HG02885 (cell line): ENCODE data around the gene DBNDD1.

Experiments used
- ATAC-seq: cut with Tn5 transposase; IDR thresholded peaks from one replicate; pipeline ENCODE4 v1.9.1; 2021; ENCODE audit warnings: mild to moderate bottlenecking; ENCODE audit not compliant: unreplicated experiment, poor library complexity

DBNDD1 gene

DNA sequence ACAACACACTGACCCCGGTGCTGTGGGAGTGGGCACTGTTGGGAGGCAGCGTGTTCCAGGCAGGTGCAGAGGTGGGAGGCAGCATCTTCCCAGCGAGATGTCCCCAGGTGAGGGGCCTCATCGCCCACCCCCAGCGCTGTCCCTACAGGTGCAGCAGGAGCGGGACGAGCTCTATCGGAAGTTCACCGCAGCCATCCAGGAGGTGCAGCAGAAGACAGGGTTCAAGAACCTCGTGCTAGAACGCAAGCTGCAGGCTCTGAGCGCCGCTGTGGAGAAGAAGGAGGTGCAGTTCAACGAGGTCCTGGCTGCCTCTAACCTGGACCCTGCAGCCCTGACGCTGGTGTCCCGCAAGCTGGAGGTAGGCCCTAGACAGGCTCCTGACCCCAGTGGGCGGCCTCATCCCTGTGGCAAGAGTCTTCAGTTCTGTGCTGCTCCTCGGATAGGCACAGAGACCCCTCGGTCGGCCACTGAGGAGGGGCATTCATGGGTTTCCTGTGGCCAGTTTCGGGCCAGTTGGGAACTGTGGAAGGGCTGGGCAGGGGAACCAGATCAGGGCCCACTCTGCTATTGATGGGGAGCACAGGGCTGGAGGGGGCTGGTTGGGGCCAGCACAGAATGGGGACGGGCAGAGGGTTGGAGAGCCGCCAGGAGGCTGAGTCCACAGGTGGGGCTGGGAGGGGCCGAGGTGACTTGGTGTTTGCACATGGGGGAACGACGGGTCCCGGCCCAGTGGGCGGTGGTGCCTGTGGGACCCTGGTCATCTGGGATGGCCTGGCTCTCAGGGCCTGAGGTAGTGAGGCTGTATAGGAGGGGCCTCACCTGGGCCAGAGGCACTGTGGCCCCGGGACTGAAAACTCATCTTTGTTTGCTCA is 21.1 kb upstream of the DBNDD1 start:
- ATAC-seq, result no peak

GRCh38 chr16:90037276-90037675 is 18.0 kb upstream of the DBNDD1 start:
- ATAC-seq, result no peak

GRCh38 chr16:90035902-90036301 is 16.6 kb upstream of the DBNDD1 start:
- no peak for ATAC-seq

DNA sequence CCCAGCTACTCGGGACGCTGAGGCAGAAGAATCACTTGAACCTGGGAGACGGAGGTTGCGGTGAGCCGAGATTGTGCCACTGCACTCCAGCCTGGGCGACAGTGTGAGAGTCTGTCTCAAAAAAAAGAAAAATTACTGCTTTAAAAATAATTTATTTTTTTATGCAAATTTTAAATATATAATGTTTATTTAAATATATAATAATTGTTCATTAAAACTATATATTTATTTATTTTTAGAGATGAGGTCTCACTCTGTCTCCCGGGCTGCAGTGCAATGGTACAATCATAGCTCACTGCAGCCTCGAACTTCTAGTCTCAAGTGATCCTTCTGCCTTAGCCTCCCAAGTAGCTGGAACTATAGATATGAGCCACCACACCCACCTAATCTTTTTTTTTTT is 15.2 kb upstream of the DBNDD1 start:
- ATAC-seq, result no peak

GRCh38 chr16:90033387-90033786 is 14.1 kb upstream of the DBNDD1 start:
- ATAC-seq, result no peak

DNA sequence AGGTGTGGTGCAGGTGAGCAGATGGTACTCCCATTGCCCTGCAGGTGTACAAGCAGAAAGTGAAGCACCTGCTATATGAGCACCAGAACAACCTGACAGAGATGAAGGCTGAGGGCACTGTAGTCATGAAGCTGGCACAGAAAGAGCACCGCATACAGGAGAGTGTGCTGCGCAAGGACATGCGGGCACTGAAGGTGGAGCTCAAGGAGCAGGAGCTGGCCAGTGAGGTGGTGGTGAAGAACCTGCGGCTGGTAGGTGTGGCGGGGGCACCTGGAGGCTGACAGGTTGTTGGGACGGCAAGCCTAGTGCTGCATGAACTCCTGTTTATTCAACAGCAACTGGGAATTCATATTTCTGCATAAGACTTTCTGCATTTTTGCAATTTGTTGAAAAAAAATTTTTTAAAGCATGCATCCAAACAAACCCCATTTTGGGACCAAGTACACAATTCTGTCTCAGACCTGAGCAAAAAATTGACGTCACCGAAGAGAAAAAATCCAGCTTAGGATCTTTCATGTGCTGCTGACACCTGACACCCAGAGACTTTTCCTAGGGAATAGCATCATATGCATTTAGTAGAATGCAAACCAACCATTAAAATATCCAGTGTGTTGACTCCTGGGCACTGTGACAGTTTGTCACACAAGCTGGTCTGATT is 13.5 kb upstream of the DBNDD1 start:
- ATAC-seq, result no peak

DNA sequence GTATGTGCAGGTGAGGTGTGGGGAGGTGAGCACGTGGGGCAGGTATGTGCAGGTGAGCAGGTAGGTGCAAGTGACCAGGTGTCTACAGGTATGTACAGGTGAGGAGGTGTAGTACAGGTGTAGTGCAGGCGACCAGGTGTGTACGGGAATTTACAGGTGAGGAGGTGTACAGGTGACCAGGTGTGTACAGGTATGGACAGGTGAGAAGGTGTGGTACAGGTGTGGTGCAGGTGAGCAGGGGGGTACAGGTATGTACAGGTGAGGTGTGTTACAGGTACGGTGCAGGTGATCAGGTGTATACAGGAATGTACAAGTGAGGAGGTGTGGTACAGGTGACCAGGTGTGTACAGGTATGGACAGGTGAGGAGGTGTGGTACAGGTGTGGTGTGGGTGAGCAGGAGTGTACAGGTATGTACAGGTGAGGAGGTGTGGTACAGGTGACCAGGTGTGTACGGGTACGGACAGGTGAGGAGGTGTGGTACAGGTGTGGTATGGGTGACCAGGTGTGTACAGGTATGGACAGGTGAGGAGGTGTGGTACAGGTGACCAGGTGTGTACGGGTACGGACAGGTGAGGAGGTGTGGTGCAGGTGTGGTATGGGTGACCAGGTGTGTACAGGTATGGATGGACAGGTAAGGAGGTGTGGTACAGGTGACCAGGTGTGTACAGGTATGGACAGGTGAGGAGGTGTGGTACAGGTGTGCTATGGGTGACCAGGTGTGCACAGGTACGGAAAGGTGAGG is 12.8 kb upstream of the DBNDD1 start:
- no peak for ATAC-seq

DNA sequence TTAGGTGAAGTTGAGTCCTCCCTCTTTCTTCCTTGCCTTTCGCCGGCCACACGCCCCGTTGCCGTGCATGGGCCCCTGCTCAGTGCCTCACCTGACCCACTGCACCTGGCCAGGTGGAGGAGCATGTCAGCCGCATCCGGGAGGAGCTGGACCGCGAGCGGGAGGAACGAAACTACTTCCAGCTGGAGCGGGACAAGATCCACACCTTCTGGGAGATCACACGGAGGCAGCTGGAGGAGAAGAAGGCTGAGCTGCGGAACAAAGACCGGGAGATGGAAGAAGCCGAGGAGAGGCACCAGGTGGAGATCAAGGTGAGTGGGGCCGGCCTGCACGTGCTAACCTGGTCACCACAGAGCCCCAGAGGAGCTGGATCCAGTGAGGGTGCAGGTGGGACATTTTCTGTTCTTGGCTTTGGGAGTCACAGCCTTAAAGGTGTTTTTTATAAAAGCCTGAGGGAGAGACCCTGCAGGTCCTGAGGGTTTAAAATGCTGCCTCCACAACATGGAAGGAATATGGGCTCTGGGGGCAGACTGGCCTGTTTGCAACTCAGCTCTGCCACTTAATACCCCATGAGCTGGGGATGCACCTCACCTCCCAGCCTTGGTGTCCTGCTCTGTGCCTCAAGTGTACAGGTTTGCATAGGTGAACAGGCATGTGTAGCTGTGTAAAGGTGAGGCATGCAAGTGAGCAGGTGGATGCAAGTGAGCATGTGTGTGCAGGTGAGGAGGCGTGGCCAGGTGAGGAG is 12.1 kb upstream of the DBNDD1 start:
- ATAC-seq, result no peak

- no peak for ATAC-seq
Measured at GRCh38 chr16:90028985-90029384, 9.7 kb upstream of the DBNDD1 start.

GRCh38 chr16:90027611-90028010 is 8.4 kb upstream of the DBNDD1 start:
- no peak for ATAC-seq

DNA sequence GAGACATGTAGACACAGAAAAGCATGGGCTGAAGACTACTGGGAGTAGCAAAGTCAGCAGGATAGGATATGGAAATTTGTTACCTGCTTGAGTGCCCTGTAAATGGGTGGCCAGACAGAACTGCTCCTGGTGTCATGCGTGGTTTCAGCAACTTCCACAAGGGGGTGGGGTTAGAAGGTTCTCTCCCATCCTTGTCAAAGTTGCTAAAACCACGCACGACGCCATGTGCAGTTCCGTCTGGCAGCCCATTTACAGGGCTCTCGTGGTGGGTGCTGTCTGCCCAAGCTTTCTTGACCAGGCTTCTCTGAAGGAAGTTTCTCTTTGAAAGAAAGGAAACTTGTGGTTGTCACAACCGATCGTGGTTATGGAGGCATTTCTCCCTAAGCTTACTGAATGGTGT is 6.9 kb upstream of the DBNDD1 start:
- ATAC-seq, result no peak

DNA sequence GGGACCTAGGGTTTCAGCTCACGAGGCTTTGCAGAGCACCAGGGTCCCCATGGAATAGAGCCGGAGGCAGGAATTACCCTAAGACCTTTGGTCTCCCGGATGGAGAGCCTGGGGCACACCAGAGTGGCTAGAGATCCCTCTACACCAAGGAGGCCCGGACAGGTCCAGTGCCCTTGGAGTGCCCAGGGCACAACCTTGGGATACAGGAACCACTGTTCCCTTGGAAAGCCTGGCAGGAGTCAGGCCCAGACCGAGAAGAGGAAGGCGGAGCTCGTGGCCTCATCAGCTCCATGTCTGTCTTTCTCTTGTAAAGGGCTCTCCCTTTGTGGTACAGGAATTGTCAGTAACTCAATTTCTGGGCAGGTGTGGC is 3.8 kb upstream of the DBNDD1 start:
- ATAC-seq, result no peak

GRCh38 chr16:90022209-90023077 is 3.2 kb upstream of the DBNDD1 start:
- ATAC-seq, result no peak

GRCh38 chr16:90020838-90021382 is 1.7 kb upstream of the DBNDD1 start:
- no peak for ATAC-seq

DNA sequence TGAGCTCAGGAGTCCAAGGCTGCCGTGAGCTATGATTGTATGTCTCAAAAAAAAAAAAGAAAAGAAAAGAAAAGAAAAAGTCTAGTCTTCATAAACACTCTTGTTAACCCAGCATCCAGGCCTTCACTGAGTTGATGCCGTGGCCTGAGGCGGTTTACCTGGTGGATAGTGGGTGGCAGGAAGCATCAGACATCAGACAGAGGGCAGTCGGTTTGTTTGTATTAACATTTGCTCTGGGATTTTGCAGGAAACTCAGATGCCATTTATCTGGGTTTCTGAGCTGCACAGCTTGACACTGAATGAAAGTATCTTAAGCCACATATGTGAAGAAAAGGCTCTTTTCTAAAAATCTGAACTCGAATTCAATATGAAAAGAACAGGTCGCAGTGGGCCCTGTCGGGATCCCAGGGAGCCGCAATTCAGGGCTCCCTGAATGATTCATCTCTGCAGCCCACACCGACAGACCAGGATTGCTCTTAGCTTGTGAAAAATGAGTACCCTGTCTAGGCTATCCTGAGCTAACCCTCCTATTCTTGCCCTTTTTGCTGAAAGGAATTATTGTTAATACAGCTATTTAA is 1.1 kb upstream of the DBNDD1 start:
- no peak for ATAC-seq

- no peak for ATAC-seq
Measured at GRCh38 chr16:90019543-90020259, 445 bp upstream of the DBNDD1 start.

DNA sequence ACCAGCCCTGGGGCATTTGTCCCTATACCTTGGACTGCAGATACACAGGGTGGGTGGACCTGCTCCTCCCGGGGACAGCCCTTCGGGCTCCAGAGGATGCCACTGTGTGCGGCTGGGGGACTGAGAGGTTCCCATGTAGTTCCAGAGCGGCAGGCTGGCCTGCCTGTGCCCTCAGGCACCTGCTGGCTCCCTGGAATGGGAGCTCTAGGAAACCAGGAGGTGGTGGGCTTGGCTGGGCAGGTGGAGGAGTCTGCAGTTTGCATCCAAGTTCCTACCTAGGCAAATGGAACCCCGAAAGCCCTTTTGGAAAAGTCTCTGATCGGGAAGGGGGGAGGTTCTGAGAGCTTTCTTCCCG is 982 bp downstream of the DBNDD1 start:
- ATAC-seq, result no peak

DNA sequence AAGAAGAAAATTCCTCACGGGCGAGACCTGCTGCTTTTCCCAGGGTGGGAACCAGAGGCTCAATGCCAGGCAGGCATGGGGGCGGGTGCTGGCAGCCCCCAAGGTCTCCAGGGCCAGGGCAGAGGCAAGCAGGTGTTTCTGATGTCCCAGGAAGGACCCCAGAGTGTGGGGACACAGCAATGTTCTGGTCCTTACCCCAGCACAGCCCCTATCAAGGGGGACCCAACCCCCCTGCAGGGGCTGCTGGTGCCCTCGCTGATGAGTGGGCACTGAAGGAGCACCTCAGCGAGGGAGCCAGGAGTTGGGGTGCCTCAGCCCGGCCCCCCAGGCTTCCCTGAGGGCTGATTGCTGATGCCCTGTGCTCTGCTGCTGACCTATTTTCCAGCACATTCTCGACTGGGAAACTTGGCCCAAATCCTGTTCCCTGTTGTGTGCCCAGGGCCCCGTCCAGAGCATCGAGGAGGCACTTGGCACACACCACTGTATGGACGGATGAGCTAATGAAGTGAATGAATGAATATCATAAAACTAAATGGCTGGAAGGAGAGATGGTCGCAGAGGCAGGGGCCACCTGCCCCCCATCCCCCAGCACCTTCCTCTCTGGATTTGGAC is 2.8 kb downstream of the DBNDD1 start:
- ATAC-seq, result no peak
